IMR-90 (cell line): ENCODE measurements around the gene AFAP1L1. TPM values are rescaled to one million over a fixed set of nuclear protein-coding genes. Genes with fewer than 3 reads are reported as not detected.

Source experiments
- ATAC-seq: fragments of 200-7000 bp; cut with Tn5 transposase; 2 replicates; pipeline ENCODE4 v1.9.1; 2020; ENCODE audit warnings: low read depth, mild to moderate bottlenecking, moderate library complexity
- BruUV-seq: library from RNA; stranded (reverse); fragments of 400-500 nt; replicated peaks from 2 replicates; lab custom pipeline; 2021; lab: Mats Ljungman, UMichigan
- CTCF ChIA-PET: fragments of 300-600 bp; formaldehyde crosslinking; extraction: SDS; loops from one replicate; lab custom pipeline; 2021; ENCODE audit warnings: antibody characterized with exemption; lab: Yijun Ruan, JAX
- POLR2A ChIA-PET: fragments of 300-600 bp; sonication (Branson Sonifier 250); formaldehyde crosslinking; loops from one replicate; lab custom pipeline; 2022; ENCODE audit warnings: antibody characterized with exemption; ENCODE audit not compliant: unreplicated experiment; lab: Charles Lee
- DNase-seq: peaks from one replicate; pipeline ENCODE4 v3.0.0; 2013
- H2AFZ ChIP-seq: replicated peaks from 2 replicates; pipeline ENCODE3; 2013; ENCODE audit warnings: low read length, mild to moderate bottlenecking; ENCODE audit not compliant: poor library complexity
- H2AK5ac ChIP-seq: 2 replicates; pipeline ENCODE4 v1.6.1; 2013; ENCODE audit warnings: low read depth, low read length, inconsistent platforms
- H2AK9ac ChIP-seq: replicated peaks from 2 replicates; pipeline ENCODE3; 2013; ENCODE audit warnings: mild to moderate bottlenecking, low read depth, low read length, moderate library complexity; ENCODE audit not compliant: poor library complexity
- H2BK120ac ChIP-seq: 2 replicates; pipeline ENCODE4 v1.6.1; 2013; ENCODE audit warnings: low read depth, low read length, inconsistent platforms
- H2BK15ac ChIP-seq: 3 replicates; pipeline ENCODE4 v1.6.1; 2013; ENCODE audit warnings: low read depth, low read length, inconsistent platforms
- H2BK20ac ChIP-seq: 2 replicates; pipeline ENCODE4 v1.6.1; 2013; ENCODE audit warnings: low read depth, mild to moderate bottlenecking, inconsistent platforms, low read length, moderate library complexity
- H2BK5ac ChIP-seq: 2 replicates; pipeline ENCODE4 v1.6.1; 2013; ENCODE audit warnings: mild to moderate bottlenecking, low read depth, low read length, inconsistent platforms; ENCODE audit not compliant: poor library complexity, severe bottlenecking
- H3K14ac ChIP-seq: replicated peaks from 2 replicates; pipeline ENCODE4 v1.6.1; 2013; ENCODE audit warnings: low read depth, low read length, inconsistent platforms
- H3K18ac ChIP-seq: 2 replicates; pipeline ENCODE4 v1.6.1; 2013; ENCODE audit warnings: low read depth, low read length, control low read depth
- H3K23ac ChIP-seq: 2 replicates; pipeline ENCODE4 v1.6.1; 2013; ENCODE audit warnings: low read depth, low read length, inconsistent platforms
- H3K27ac ChIP-seq: 2 replicates; pipeline ENCODE4 v1.5.1; 2013; ENCODE audit warnings: mild to moderate bottlenecking, control low read depth, low read length; ENCODE audit not compliant: insufficient read depth
- H3K27me3 ChIP-seq: 2 replicates; pipeline ENCODE4 v1.6.1; 2013; ENCODE audit warnings: low read length; ENCODE audit not compliant: control insufficient read depth, insufficient read depth
- H3K36me3 ChIP-seq: 2 replicates; pipeline ENCODE4 v1.6.1; 2013; ENCODE audit warnings: low read length, mixed read lengths; ENCODE audit not compliant: control insufficient read depth, insufficient read depth
- H3K4ac ChIP-seq: 2 replicates; pipeline ENCODE4 v1.6.1; 2013; ENCODE audit warnings: low read depth, low read length, inconsistent platforms
- H3K4me1 ChIP-seq: 2 replicates; pipeline ENCODE4 v1.6.1; 2013; ENCODE audit warnings: low read length, mixed read lengths; ENCODE audit not compliant: control insufficient read depth, insufficient read depth
- H3K4me2 ChIP-seq: 2 replicates; pipeline ENCODE4 v1.6.1; 2013; ENCODE audit warnings: low read depth, mild to moderate bottlenecking, control low read depth, low read length, moderate library complexity
- H3K4me3 ChIP-seq: 2 replicates; pipeline ENCODE4 v1.5.1; 2013; ENCODE audit warnings: low read depth, mild to moderate bottlenecking, control low read depth, low read length, moderate library complexity; ENCODE audit not compliant: insufficient read depth
- H3K56ac ChIP-seq: 2 replicates; pipeline ENCODE4 v1.6.1; 2013; ENCODE audit warnings: low read length, inconsistent platforms; ENCODE audit not compliant: insufficient read depth; ENCODE audit errors: extremely low read depth
- H3K79me1 ChIP-seq, 2 experiments: 2 replicates each; pipeline ENCODE4 v1.6.1; 2013; ENCODE audit warnings: low read length in 2 of 2, inconsistent platforms in 1 of 2, low read depth in 1 of 2
- H3K9ac ChIP-seq: 2 replicates; pipeline ENCODE4 v1.6.1; 2013; ENCODE audit warnings: low read depth, low read length, control low read depth
- H3K9me1 ChIP-seq: 2 replicates; pipeline ENCODE4 v1.6.1; 2013; ENCODE audit warnings: low read length, inconsistent platforms; ENCODE audit not compliant: insufficient read depth
- H3K9me3 ChIP-seq: 2 replicates; pipeline ENCODE4 v1.6.1; 2013; ENCODE audit warnings: low read length; ENCODE audit not compliant: control insufficient read depth, insufficient read depth
- H4K20me1 ChIP-seq: 2 replicates; pipeline ENCODE4 v1.6.1; 2013; ENCODE audit warnings: low read length, inconsistent platforms; ENCODE audit not compliant: insufficient read depth
- H4K5ac ChIP-seq: 2 replicates; pipeline ENCODE4 v1.6.1; 2013; ENCODE audit warnings: mild to moderate bottlenecking, low read depth, low read length, control low read depth
- H4K8ac ChIP-seq, 2 experiments: 2 replicates each; pipeline ENCODE4 v1.6.1; 2013; ENCODE audit warnings: low read depth in 2 of 2, low read length in 2 of 2, control low read depth in 1 of 2, inconsistent platforms in 1 of 2
- H4K91ac ChIP-seq: 2 replicates; pipeline ENCODE4 v1.6.1; 2013; ENCODE audit warnings: low read depth, low read length, inconsistent platforms; ENCODE audit not compliant: insufficient read depth
- CEBPB ChIP-seq: IDR thresholded peaks from 2 replicates; pipeline ENCODE4 v1.6.1; 2012; ENCODE audit warnings: low read depth, low read length, improper control_type of control experiment
- MAFK ChIP-seq: IDR thresholded peaks from 2 replicates; pipeline ENCODE4 v1.6.1; 2012; ENCODE audit warnings: low read depth, low read length, improper control_type of control experiment
- NFE2L2 ChIP-seq: fragments of 150-350 bp; IDR thresholded peaks from 2 replicates; pipeline ENCODE4 v1.6.1; 2016; ENCODE audit warnings: low read depth, mild to moderate bottlenecking, low read length
- RAD21 ChIP-seq: IDR thresholded peaks from 2 replicates; pipeline ENCODE4 v1.6.1; 2012; ENCODE audit warnings: low read length, improper control_type of control experiment
- SMC3 ChIP-seq: fragments of 150-350 bp; IDR thresholded peaks from 2 replicates; pipeline ENCODE4 v1.6.1; 2016; ENCODE audit warnings: low read depth, mild to moderate bottlenecking, antibody characterized with exemption, low read length, moderate library complexity
- WGBS, 2 experiments: methylation state at CpG; one replicate each; pipeline versions ENCODE4 v1.1.5 to v1.1.7; 2013; ENCODE audit warnings: missing lambda C conversion rate in 2 of 2; ENCODE audit not compliant: insufficient read length in 1 of 2; ENCODE audit errors: extremely low coverage in 2 of 2; 5-methylcytosine and 5-hydroxymethylcytosine counted together
- dilution Hi-C: fragments of 300-500 bp; cut with HindIII; formaldehyde crosslinking; loops from one replicate; pipeline ENCODE4 v1.14.3; 2018; ENCODE audit warnings: low sequenced_read_pairs; ENCODE audit not compliant: unreplicated experiment
- in situ Hi-C: fragments of 300-500 bp; cut with MboI; formaldehyde crosslinking; loops from 3 replicates; pipeline ENCODE4 v1.14.3; 2019; ENCODE audit warnings: low sequenced_read_pairs, inconsistent platforms, mixed read lengths
- intact Hi-C: fragments of 100-400 bp; cut with micrococcal nuclease; formaldehyde crosslinking; loops from 2 replicates; pipeline ENCODE4 v1.10.0; 2022
- polyA plus RNA-seq, 3 experiments: library from polyadenylated mRNA; depleted of rRNA; stranded (reverse); fragments of >200 nt; gene quantifications; 2 replicates each; pipeline ENCODE4 v1.2.3, GENCODE V29; 2012; ENCODE audit warnings: low replicate concordance in 1 of 3
- total RNA-seq: library from RNA; depleted of rRNA; stranded (reverse); fragments of >200 nt; gene quantifications from 2 replicates; pipeline ENCODE4 v1.2.3, GENCODE V29; 2012
- TF ChIP-seq, protein P1 (sequence below): conservative IDR thresholded peaks from 2 replicates; pipeline ENCODE4 v1.5.1; 2012; ENCODE audit warnings: mild to moderate bottlenecking, low read depth, low read length, improper control_type of control experiment

Gene AFAP1L1
- total and polyA plus RNA-seq, 2 of the 4 experiments (the other 2 are of a cell fraction): 3.3 to 5.7 TPM

DNA sequence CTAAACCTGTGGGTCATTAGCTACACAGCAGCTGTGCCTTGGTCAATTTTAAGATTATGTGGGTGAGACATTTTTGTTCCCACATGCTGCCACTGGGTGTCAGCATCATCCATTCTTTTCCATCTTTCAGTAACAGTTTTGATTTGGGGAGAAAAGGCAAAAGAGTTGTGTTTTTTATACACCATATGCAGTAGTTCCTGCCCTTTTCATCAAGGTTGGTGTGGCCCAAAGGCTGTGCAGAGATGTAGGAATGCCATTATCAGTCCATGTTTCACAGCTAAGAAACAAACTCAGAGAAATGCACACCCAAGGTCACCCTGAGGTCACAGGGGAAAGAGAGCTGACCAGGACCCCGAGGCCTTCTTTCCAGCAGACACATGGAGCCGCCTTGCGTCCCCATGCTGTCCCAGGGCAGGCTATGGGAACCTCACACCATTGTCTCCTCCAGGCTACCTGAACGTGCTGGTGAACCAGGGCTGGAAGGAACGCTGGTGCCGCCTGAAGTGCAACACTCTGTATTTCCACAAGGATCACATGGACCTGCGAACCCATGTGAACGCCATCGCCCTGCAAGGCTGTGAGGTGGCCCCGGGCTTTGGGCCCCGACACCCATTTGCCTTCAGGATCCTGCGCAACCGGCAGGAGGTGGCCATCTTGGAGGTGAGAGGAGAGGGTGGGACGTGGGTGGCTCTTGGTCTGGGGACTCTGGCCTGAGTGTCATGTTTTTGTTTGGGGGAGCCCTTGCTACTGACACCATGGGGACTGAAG lies 45.8 kb downstream of the AFAP1L1 start:
- H2AK9ac ChIP-seq: peak overlapping the region; percentile 74
- H2BK120ac ChIP-seq: 0 out of 2 replicates have a peak overlapping the region, but pooled peaks have one; percentile 2
- no peak overlapping the region for H3K56ac ChIP-seq
- H3K79me1 ChIP-seq: no peaks in the 10 kb centered on the region
- H3K4me2 ChIP-seq: no peak overlapping the region
- ChIA-PET CTCF (interaction anchor here (0.5 to 1.4 kb wide), 6 partner anchors 10 to 301 kb away, joined by 3 to 6 read pairs (median 4); no protein-coding TSS in a partner anchor), POLR2A (no interaction called here)
- peaks cover 20% of the 10 kb centered on the region for H3K9me1 ChIP-seq
- peak overlapping the region in 1 of 2 experiments; percentile 90; a peak in 2 of 4 replicates for H4K8ac ChIP-seq
- dilution Hi-C loops (no loop called here), intact Hi-C loops (loop anchor here (1.0 to 2.0 kb wide), 2 partner anchors 54 to 247 kb away; no protein-coding TSS in a partner anchor), in situ Hi-C loops (no loop called here)
- H2AK5ac ChIP-seq: peak overlapping the region; percentile 47; the same call in 1 of the 2 replicates
- H2BK5ac ChIP-seq: no peak overlapping the region
- WGBS, 2 experiments: 67% methylated on average over 4 of the region's 14 CpGs; no CpG with 5 or more reads in 1 of the 2 experiments
- no peak overlapping the region for H2BK20ac ChIP-seq
- peak overlapping the region; percentile 79 for H2AFZ ChIP-seq
- H4K5ac ChIP-seq: peak overlapping the region; percentile 69; the same call in 1 of the 2 replicates
- no peak overlapping the region for H3K14ac ChIP-seq
- no peak overlapping the region for H3K18ac ChIP-seq
- no peaks in the 10 kb centered on the region for H3K36me3 ChIP-seq
- peak; percentile 58 for DNase-seq
- no peaks in the 10 kb centered on the region for H4K20me1 ChIP-seq
- H3K27me3 ChIP-seq: no peaks in the 10 kb centered on the region
- 0 out of 2 replicates have a peak overlapping the region, but pooled peaks have one; percentile 58 for H3K4ac ChIP-seq
- H3K4me3 ChIP-seq: no peak overlapping the region
- no TSS peak for BruUV-seq
- no peak for TF ChIP-seq NFE2L2
- TF ChIP-seq SMC3: peak; percentile 69
- TF ChIP-seq, protein P1, sequence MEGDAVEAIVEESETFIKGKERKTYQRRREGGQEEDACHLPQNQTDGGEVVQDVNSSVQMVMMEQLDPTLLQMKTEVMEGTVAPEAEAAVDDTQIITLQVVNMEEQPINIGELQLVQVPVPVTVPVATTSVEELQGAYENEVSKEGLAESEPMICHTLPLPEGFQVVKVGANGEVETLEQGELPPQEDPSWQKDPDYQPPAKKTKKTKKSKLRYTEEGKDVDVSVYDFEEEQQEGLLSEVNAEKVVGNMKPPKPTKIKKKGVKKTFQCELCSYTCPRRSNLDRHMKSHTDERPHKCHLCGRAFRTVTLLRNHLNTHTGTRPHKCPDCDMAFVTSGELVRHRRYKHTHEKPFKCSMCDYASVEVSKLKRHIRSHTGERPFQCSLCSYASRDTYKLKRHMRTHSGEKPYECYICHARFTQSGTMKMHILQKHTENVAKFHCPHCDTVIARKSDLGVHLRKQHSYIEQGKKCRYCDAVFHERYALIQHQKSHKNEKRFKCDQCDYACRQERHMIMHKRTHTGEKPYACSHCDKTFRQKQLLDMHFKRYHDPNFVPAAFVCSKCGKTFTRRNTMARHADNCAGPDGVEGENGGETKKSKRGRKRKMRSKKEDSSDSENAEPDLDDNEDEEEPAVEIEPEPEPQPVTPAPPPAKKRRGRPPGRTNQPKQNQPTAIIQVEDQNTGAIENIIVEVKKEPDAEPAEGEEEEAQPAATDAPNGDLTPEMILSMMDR: peak; percentile 77
- TF ChIP-seq RAD21: peak; percentile 76
- no peak for TF ChIP-seq CEBPB
- TF ChIP-seq MAFK: no peak
- peaks cover 6% of the 10 kb centered on the region for H3K4me1 ChIP-seq
- H3K9ac ChIP-seq: no peak overlapping the region
- no peak overlapping the region for H4K91ac ChIP-seq
- no peaks in the 10 kb centered on the region for H3K9me3 ChIP-seq
- no peak overlapping the region for H3K23ac ChIP-seq
- H3K27ac ChIP-seq: 0 out of 2 replicates have a peak overlapping the region, but pooled peaks have one; percentile 4
- H2BK15ac ChIP-seq: no peak overlapping the region
- peak; percentile 56 for ATAC-seq
